Cardiac septum (tissue), 1 donor: ENCODE data around the gene BCAN. TPM values are rescaled to one million over a fixed set of nuclear protein-coding genes. Genes with fewer than 3 reads are reported as not detected.
"Not testable (repeated sequence)": the region's sequence is repeated elsewhere in the genome, so short reads cannot be mapped to it uniquely, and the experiment has no call there.

Experiments
- DNase-seq: peaks from one replicate; pipeline ENCODE4 v3.0.0-alpha.2; 2020; ENCODE audit warnings: low spot score
- intact Hi-C: fragments of 100-400 bp; cut with DNase I; formaldehyde crosslinking; loops from one replicate; pipeline ENCODE4 v1.14.0; 2022
- long read RNA-seq: library from polyadenylated mRNA; unstranded; transcript quantifications from one replicate; pipeline ENCODE4 v2.0.0, GENCODE V29; 2021
- total RNA-seq: library from RNA; stranded (reverse); fragmentation: NEBNext Ultra II Directional; extraction: Animal tissue kit (Norgen Biotek cat#: 25700); gene quantifications from one replicate; pipeline ENCODE4 v1.2.1, GENCODE V29; 2021
- donor health status: DM: no; HTN: no; CAD: no.

The BCAN gene
- total RNA-seq = 0.16 TPM
- long read RNA-seq = 0 reads

- intact Hi-C loops = no loop called here
- no peak for DNase-seq
Observed at GRCh38 chr1:156641761-156642264, at the start of gene BCAN. Gene BCAN, plus strand, starts transcription at chr1:156642117. Its CDS starts 3,938 bp downstream, at chr1:156646055.

DNA sequence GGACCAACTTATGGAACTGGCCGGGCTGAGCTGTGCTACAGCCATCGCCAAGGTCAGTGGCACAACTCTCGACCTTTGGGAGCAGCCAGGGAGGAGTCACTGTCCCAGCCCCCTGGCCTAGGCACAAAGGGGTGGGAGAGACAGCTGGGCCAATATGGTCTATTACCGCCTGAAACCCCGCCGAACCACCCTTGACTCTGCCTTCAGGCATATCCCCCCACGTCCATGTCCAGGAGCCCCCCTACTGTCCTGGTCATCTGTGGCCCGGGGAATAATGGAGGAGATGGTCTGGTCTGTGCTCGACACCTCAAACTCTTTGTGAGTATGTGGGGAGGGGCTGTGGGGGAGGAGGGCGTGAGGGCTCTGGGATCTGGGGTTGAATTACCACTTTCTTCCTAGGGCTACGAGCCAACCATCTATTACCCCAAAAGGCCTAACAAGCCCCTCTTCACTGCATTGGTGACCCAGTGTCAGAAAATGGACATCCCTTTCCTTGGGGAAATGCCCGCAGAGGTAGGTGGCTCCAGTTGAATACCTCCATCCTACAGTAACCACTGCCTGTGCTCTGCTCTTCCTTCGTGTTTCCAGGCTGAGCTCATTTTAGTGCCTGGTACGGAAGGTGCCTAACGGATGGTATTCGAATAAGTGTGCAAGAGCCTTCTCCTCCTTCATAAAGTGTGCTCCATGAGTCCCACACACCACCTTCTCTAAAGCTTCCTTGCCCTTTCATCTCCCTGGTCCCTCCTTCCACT lies 49.6 kb upstream of the BCAN start:
- intact Hi-C loops = loop anchor here (5.0 kb wide), 1 partner anchor 85 kb away; no protein-coding TSS in a partner anchor
- DNase-seq = no peak

DNA sequence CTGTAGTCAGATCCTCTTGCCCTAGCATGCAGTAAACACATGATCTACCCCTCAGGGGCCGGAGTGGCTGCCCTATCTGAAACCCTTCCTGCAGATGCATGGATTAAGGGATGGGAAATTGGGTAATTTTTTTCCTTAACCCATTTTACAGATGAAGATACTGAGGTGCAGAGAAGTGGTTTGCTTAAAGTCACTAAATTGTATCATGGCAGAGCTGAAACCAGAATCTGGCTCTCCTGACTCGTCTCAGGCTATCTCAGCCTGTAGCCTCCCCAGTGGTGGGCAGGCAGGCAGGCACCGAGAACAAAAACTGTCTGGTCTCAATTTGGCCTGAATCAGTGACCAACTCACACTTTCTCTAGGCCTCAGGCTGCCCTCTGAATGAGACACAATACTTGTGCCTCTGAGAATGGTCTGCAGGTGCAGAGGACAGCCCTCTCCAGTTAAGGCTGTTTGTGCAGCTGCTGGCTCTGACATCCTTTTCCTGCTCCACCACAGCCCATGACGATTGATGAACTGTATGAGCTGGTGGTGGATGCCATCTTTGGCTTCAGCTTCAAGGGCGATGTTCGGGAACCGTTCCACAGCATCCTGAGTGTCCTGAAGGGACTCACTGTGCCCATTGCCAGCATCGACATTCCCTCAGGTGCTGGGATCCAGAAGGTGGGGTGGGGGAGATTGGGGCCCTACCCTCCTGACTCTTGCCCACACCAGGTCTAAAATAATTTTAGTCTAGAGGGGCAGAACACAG lies 48.8 kb upstream of the BCAN start:
- DNase-seq = no peak
- intact Hi-C loops = loop anchor here (5.0 kb wide), 1 partner anchor 86 kb away; no protein-coding TSS in a partner anchor

- DNase-seq = peak; percentile 39
- intact Hi-C loops = loop anchor here (5.0 kb wide), 1 partner anchor 86 kb away; no protein-coding TSS in a partner anchor
Observed at GRCh38 chr1:156593661-156593989, 48.3 kb upstream of the BCAN start.

- DNase-seq = no peak
- intact Hi-C loops = loop anchor here (5.0 kb wide), 1 partner anchor 87 kb away; no protein-coding TSS in a partner anchor
Observed at GRCh38 chr1:156594190-156594589, 47.7 kb upstream of the BCAN start.

- intact Hi-C loops = no loop called here
- no peak for DNase-seq
Observed at GRCh38 chr1:156595016-156595415, 46.9 kb upstream of the BCAN start.

- DNase-seq = peak; percentile 57
- intact Hi-C loops = no loop called here
Observed at GRCh38 chr1:156596426-156596825, 45.5 kb upstream of the BCAN start.

- intact Hi-C loops = no loop called here
- DNase-seq = peak; percentile 62
Observed at GRCh38 chr1:156598125-156598524, 43.8 kb upstream of the BCAN start.

DNA sequence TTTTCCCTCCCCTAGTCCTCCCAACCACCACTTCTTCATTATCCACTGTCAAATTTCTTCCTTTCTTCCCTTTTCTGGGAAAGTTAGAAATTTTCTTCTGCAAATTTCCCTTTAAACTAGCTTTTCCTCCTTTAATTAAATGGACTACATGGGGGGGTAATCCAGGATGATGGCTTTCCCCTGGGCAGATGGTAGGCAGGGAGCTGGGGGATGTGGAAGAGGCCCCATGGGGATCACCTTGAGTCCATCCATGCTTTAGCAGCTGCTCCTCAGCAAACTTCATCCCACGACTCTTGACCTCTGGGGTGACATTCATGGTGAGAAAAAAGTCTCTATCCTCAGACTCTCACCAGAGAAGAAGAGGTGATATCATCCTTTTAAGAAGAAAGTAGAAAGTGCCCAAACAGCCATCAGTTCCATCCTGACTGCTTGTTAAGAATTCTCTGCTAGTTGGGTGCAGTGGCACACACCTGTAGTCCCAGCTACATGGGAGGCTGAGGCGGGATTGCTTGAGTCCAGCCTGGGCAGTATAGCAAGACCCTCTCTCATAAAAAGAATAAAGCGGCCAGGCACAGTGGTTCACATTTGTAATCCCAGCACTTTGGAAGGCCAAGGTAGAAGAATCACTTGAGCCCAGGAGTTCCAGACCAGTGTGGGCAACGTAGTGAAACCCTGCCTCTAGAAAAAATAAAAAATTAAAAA lies 43.0 kb upstream of the BCAN start:
- intact Hi-C loops = no loop called here

GRCh38 chr1:156599811-156600210 lies 42.1 kb upstream of the BCAN start:
- peak; percentile 10 for DNase-seq
- intact Hi-C loops = loop anchor here (2.0 kb wide), 1 partner anchor 143 kb away; no protein-coding TSS in a partner anchor

More for the DNA sequence above, 43.0 kb upstream of the BCAN start:
- DNase-seq = peak; percentile 4

- peak; percentile 41 for DNase-seq
- intact Hi-C loops = loop anchor here (2.0 kb wide), 1 partner anchor 144 kb away; no protein-coding TSS in a partner anchor
Observed at GRCh38 chr1:156600733-156601121, 41.2 kb upstream of the BCAN start.

DNA sequence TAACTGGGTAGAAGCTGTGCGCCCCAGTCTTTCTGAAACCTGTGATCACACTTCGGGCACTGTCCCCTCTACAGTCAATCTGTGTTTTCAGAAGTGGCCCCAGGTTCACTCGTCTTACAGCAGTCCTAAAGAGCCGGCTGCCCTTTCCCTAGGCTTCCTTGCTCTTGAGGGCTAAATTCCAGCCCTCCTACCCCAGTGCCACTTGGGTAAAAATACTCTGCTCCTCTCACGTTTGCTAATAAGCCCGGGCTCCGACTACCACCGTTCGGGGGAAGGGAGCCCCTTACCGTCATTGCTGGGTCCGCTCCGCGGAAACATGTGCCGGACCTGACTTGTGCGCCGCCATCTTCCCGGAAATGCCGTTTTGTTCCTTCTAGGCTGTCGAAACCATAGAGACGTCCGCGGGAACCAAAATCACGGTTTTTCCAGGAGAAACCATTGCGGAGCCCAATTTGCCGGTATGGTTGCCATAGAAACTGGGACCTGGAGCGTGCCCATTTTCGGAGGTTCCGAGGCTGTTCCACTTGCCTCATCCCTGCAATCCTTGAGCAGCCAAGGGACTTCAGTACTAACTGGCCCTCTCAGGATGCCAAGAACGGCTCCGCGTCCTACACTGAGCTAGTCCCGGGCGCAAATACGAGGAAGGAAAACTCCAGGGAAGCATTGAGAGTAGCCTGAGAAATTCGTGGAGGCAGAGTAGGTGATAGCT lies 40.6 kb upstream of the BCAN start, which contains the start of gene GPATCH4:
GPATCH4 (minus strand) TSS at position 358 of the 709 bp plus-strand sequence.
- intact Hi-C loops = loop anchor here (2.0 kb wide), 1 partner anchor 144 kb away; no protein-coding TSS in a partner anchor
- DNase-seq = peak; percentile 89

- intact Hi-C loops = loop anchor here (2.0 kb wide), 1 partner anchor 145 kb away; no protein-coding TSS in a partner anchor
- DNase-seq = no peak
Observed at GRCh38 chr1:156601892-156602291, 40.0 kb upstream of the BCAN start.

GRCh38 chr1:156602557-156602993 lies 39.3 kb upstream of the BCAN start:
- intact Hi-C loops = no loop called here
- DNase-seq = no peak

GRCh38 chr1:156607344-156607743 lies 34.6 kb upstream of the BCAN start:
- intact Hi-C loops = loop anchor here (2.0 kb wide), 2 partner anchors 21 to 223 kb away; no protein-coding TSS in a partner anchor
- DNase-seq = peak; percentile 14

GRCh38 chr1:156608036-156608674 lies 33.8 kb upstream of the BCAN start:
- DNase-seq = no peak
- intact Hi-C loops = loop anchor here (2.0 kb wide), 1 partner anchor 151 kb away; no protein-coding TSS in a partner anchor

DNA sequence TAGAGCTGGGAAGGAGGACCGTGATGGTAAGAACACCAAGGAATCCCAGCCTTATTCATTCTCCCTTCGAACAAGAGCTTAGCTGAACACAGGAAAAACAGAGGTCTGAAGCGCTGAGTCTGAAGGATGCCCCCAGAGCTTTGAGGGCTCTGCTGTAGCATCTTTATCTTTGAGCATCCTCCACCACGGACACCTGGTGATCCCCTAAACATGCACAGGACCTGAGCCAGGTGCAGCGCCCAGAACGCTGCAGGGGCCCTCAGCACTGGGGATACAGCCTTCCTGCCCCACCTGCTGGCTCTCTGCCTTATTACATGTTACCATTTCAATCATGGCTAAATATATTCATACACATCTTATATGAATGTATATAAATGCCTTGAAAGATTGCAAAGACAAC lies 32.9 kb upstream of the BCAN start:
- DNase-seq = no peak
- intact Hi-C loops = loop anchor here (2.0 kb wide), 1 partner anchor 152 kb away; no protein-coding TSS in a partner anchor

GRCh38 chr1:156610072-156610471 lies 31.8 kb upstream of the BCAN start:
- intact Hi-C loops = not testable (repeated sequence)
- DNase-seq = peak; percentile 41
